ENCODE measurements around the gene ARL5A. TPM values are rescaled to one million over a fixed set of nuclear protein-coding genes. Genes with fewer than 3 reads are reported as not detected.
"Not testable (repeated sequence)": the region's sequence is repeated elsewhere in the genome, so short reads cannot be mapped to it uniquely, and the experiment has no call there.

Gene ARL5A
- total RNA-seq, 2 experiments from 2014 or later: 78.7 to 79.9 TPM

- TF ChIP-seq, protein P1, sequence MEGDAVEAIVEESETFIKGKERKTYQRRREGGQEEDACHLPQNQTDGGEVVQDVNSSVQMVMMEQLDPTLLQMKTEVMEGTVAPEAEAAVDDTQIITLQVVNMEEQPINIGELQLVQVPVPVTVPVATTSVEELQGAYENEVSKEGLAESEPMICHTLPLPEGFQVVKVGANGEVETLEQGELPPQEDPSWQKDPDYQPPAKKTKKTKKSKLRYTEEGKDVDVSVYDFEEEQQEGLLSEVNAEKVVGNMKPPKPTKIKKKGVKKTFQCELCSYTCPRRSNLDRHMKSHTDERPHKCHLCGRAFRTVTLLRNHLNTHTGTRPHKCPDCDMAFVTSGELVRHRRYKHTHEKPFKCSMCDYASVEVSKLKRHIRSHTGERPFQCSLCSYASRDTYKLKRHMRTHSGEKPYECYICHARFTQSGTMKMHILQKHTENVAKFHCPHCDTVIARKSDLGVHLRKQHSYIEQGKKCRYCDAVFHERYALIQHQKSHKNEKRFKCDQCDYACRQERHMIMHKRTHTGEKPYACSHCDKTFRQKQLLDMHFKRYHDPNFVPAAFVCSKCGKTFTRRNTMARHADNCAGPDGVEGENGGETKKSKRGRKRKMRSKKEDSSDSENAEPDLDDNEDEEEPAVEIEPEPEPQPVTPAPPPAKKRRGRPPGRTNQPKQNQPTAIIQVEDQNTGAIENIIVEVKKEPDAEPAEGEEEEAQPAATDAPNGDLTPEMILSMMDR (IDR thresholded peaks at IDR 0.05): no peak
- Mint-ChIP-seq H3K4me1 (ENCODE audit: low read depth) (peaks cover 3% of the 10 kb centered on the region), H3K4me3 (no peak overlapping the region), H3K27me3 (no peaks in the 10 kb centered on the region), H3K9me3 (no peaks in the 10 kb centered on the region), H3K36me3 (ENCODE audit: low read depth) (peaks cover 20% of the 10 kb centered on the region), H3K27ac (no peak overlapping the region)
- no peak for ATAC-seq
- POLR2A ChIA-PET: interaction anchor here (0.9 kb wide), 1 partner anchor 25 kb away, joined by 3 read pairs; no protein-coding TSS in a partner anchor
- CTCF ChIA-PET: no interaction called here
- no peak for DNase-seq
- intact Hi-C loops (cut with micrococcal nuclease): no loop called here
Observed at GRCh38 chr2:151802315-151802714, 25.9 kb downstream of the ARL5A start.

GRCh38 chr2:151799886-151800292 lies 28.3 kb downstream of the ARL5A start:
- intact Hi-C loops (cut with micrococcal nuclease): no loop called here
- H3K4me3 Mint-ChIP-seq: no peak overlapping the region
- ATAC-seq (no peak), DNase-seq (no peak)
- peaks cover 3% of the 10 kb centered on the region for H3K4me1 Mint-ChIP-seq (ENCODE audit: low read depth)
- peaks cover 28% of the 10 kb centered on the region for H3K36me3 Mint-ChIP-seq (ENCODE audit: low read depth)
- ChIA-PET CTCF (interaction anchor here (1.0 kb wide), 1 partner anchor 8 kb away, joined by 3 read pairs; no protein-coding TSS in a partner anchor), POLR2A (no interaction called here)
- no peaks in the 10 kb centered on the region for H3K9me3 Mint-ChIP-seq
- H3K27ac Mint-ChIP-seq: no peak overlapping the region
- no peaks in the 10 kb centered on the region for H3K27me3 Mint-ChIP-seq
- TF ChIP-seq, protein P1 (IDR thresholded peaks at IDR 0.05): no peak

- Mint-ChIP-seq H3K4me3 (no peak overlapping the region), H3K9me3 (peaks cover 2% of the 10 kb centered on the region), H3K36me3 (ENCODE audit: low read depth) (peaks cover 24% of the 10 kb centered on the region), H3K4me1 (ENCODE audit: low read depth) (peaks cover 3% of the 10 kb centered on the region), H3K27ac (no peak overlapping the region), H3K27me3 (no peaks in the 10 kb centered on the region)
- ATAC-seq (no peak), DNase-seq (no peak)
- TF ChIP-seq, protein P1 (IDR thresholded peaks at IDR 0.05): no peak
- intact Hi-C loops (cut with micrococcal nuclease): no loop called here
- CTCF ChIA-PET: no interaction called here
- POLR2A ChIA-PET: no interaction called here
Observed at GRCh38 chr2:151796774-151797173, 31.4 kb downstream of the ARL5A start.

- H3K27me3 Mint-ChIP-seq: no peaks in the 10 kb centered on the region
Observed at GRCh38 chr2:151795646-151796240, 32.5 kb downstream of the ARL5A start.

DNA sequence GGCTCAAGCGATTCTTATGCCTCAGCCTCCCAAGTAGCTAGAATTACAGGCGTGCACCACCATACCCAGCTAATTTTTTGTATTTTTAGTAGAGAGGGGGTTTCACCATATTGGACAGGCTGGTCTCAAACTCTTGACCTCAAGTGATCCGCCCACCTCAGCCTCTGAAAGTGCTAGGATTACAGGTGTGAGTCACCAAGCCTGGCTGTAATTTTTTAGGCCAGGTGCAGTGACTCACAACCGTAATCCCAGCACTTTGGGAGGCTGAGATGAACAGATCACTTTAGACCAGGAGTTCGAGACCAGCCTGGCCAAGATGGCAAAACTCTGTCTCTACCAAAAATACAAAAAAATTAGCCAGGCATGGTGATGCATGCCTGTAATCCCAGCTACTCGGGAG lies 33.8 kb downstream of the ARL5A start:
- DNase-seq; H3K9me3 Mint-ChIP-seq; ATAC-seq; CTCF ChIA-PET; H3K27me3 Mint-ChIP-seq; H3K4me1 Mint-ChIP-seq (ENCODE audit: low read depth); POLR2A ChIA-PET; H3K27ac Mint-ChIP-seq; intact Hi-C loops (cut with micrococcal nuclease); H3K4me3 Mint-ChIP-seq: not testable (repeated sequence)
- peaks cover 24% of the 10 kb centered on the region for H3K36me3 Mint-ChIP-seq (ENCODE audit: low read depth)

More at GRCh38 chr2:151795646-151796240, 32.5 kb downstream of the ARL5A start:
- intact Hi-C loops (cut with micrococcal nuclease): no loop called here
- H3K4me1 Mint-ChIP-seq (ENCODE audit: low read depth): no peaks in the 10 kb centered on the region
- CTCF ChIA-PET: no interaction called here
- DNase-seq (no peak), ATAC-seq (no peak)
- POLR2A ChIA-PET: no interaction called here
- no peak overlapping the region for H3K4me3 Mint-ChIP-seq
- H3K9me3 Mint-ChIP-seq: peaks cover 2% of the 10 kb centered on the region
- peaks cover 23% of the 10 kb centered on the region for H3K36me3 Mint-ChIP-seq (ENCODE audit: low read depth)
- TF ChIP-seq, protein P1 (IDR thresholded peaks at IDR 0.05): no peak
- H3K27ac Mint-ChIP-seq: no peak overlapping the region
